HEK293 (cell line): ENCODE data around the gene SIMC1.
"Not testable (repeated sequence)": the region's sequence is repeated elsewhere in the genome, so short reads cannot be mapped to it uniquely, and the experiment has no call there.

Experiments used
- CTCF ChIA-PET: fragments of 350-600 bp; formaldehyde crosslinking; extraction: SDS; loops from one replicate; lab custom pipeline; 2021; ENCODE audit warnings: antibody characterized with exemption; lab: Yijun Ruan, JAX
- POLR2A ChIA-PET: fragments of 300-600 bp; formaldehyde crosslinking; extraction: SDS; loops from one replicate; lab custom pipeline; 2020; ENCODE audit warnings: antibody characterized with exemption, inconsistent platforms; lab: Yijun Ruan, JAX
- H3K27ac ChIP-seq: fragments of 200-500 bp; sonication (Bioruptor generic); 2 replicates; pipeline ENCODE4 v1.5.1; 2014; ENCODE audit warnings: low read depth, low read length, control low read depth, inconsistent platforms; ENCODE audit errors: extremely low read depth
- H3K36me3 ChIP-seq, 2 experiments: fragments of 200-500 bp in 1 of 2; sonication (Bioruptor generic) in 1 of 2; 1 replicate in 1 of 2; 2 replicates in 1 of 2; pipeline ENCODE4 v1.5.1; 2014 to 2017; ENCODE audit warnings: inconsistent platforms in 2 of 2, low read length in 2 of 2; ENCODE audit not compliant: control insufficient read depth in 2 of 2, insufficient read depth in 1 of 2
- H3K4me1 ChIP-seq: fragments of 200-500 bp; sonication (Bioruptor generic); 2 replicates; pipeline ENCODE4 v1.5.1; 2014; ENCODE audit warnings: mild to moderate bottlenecking, low read length, inconsistent platforms; ENCODE audit not compliant: control insufficient read depth, insufficient read depth
- H3K4me3 ChIP-seq: 2 replicates; pipeline ENCODE4 v1.5.1; 2011; ENCODE audit warnings: low read depth, mild to moderate bottlenecking, control low read depth, low read length, moderate library complexity
- H3K9me3 ChIP-seq: fragments of 200-500 bp; sonication (Bioruptor generic); 2 replicates; pipeline ENCODE4 v1.5.1; 2014; ENCODE audit warnings: low read depth, low read length, inconsistent platforms; ENCODE audit not compliant: control insufficient read depth, insufficient read depth
- CTCF ChIP-seq: fragments of 450-650 bp; formaldehyde crosslinking; IDR thresholded peaks from 2 replicates; pipeline ENCODE4 v1.5.1; 2016; ENCODE audit warnings: missing biosample characterization, missing genetic modification characterization
- ZBTB17 ChIP-seq: fragments of 450-650 bp; formaldehyde crosslinking; IDR thresholded peaks from 2 replicates; pipeline ENCODE4 v1.5.1; 2016; ENCODE audit warnings: missing biosample characterization, missing genetic modification characterization
- ZNF529 ChIP-seq: fragments of 450-650 bp; formaldehyde crosslinking; IDR thresholded peaks from 2 replicates; pipeline ENCODE4 v1.5.1; 2017; ENCODE audit warnings: missing genetic modification characterization, missing biosample characterization; ENCODE audit not compliant: insufficient replicate concordance
- ZNF654 ChIP-seq: fragments of 450-650 bp; formaldehyde crosslinking; IDR thresholded peaks from 2 replicates; pipeline ENCODE4 v1.5.1; 2016; ENCODE audit warnings: low read depth, missing biosample characterization, missing genetic modification characterization

SIMC1 gene

GRCh38 chr5:176235155-176235554 lies 3.1 kb upstream of the SIMC1 start:
- POLR2A ChIA-PET, H3K27ac ChIP-seq, H3K36me3 ChIP-seq, H3K9me3 ChIP-seq, H3K4me1 ChIP-seq, H3K4me3 ChIP-seq: not testable (repeated sequence)
- TF ChIP-seq CTCF (tag by site-specific recombination) = peak; percentile 18; the same call in 1 of the 2 replicates
- peak; percentile 60 for TF ChIP-seq ZNF654 (tag by site-specific recombination)
- peak; percentile 34 for TF ChIP-seq ZBTB17 (tag by site-specific recombination)
- CTCF ChIA-PET = interaction anchor here (0.5 to 1.1 kb wide), 3 partner anchors 76 to 381 kb away, joined by 3 read pairs; no protein-coding TSS in a partner anchor

- CTCF ChIA-PET, POLR2A ChIA-PET, H3K27ac ChIP-seq, H3K9me3 ChIP-seq, H3K4me3 ChIP-seq, H3K36me3 ChIP-seq, H3K4me1 ChIP-seq: not testable (repeated sequence)
Observed at GRCh38 chr5:176238645-176239283, 540 bp downstream of the SIMC1 start.

- H3K4me1 ChIP-seq, H3K9me3 ChIP-seq, H3K27ac ChIP-seq, H3K36me3 ChIP-seq, CTCF ChIA-PET, H3K4me3 ChIP-seq, POLR2A ChIA-PET: not testable (repeated sequence)
Observed at GRCh38 chr5:176239304-176239703, 1.1 kb downstream of the SIMC1 start.

- H3K9me3 ChIP-seq, H3K4me1 ChIP-seq, CTCF ChIA-PET, POLR2A ChIA-PET, H3K36me3 ChIP-seq, H3K4me3 ChIP-seq, H3K27ac ChIP-seq: not testable (repeated sequence)
Observed at GRCh38 chr5:176244318-176244717, 6.1 kb downstream of the SIMC1 start.

- POLR2A ChIA-PET, H3K36me3 ChIP-seq, H3K9me3 ChIP-seq, H3K27ac ChIP-seq, H3K4me1 ChIP-seq, H3K4me3 ChIP-seq, CTCF ChIA-PET: not testable (repeated sequence)
Observed at GRCh38 chr5:176245074-176245473, 6.8 kb downstream of the SIMC1 start.

GRCh38 chr5:176245489-176245888 lies 7.3 kb downstream of the SIMC1 start:
- H3K4me1 ChIP-seq, H3K27ac ChIP-seq, H3K9me3 ChIP-seq, H3K36me3 ChIP-seq, POLR2A ChIA-PET, H3K4me3 ChIP-seq, CTCF ChIA-PET: not testable (repeated sequence)

- CTCF ChIA-PET, H3K9me3 ChIP-seq: not testable (repeated sequence)
- peak; percentile 71 for TF ChIP-seq ZNF529 (tag by site-specific recombination)
- TF ChIP-seq, all 188 proteins: peak for 1; not testable (repeated sequence) for 187
Observed at GRCh38 chr5:176250691-176251090, 12.5 kb downstream of the SIMC1 start.

GRCh38 chr5:176252171-176252570 lies 13.9 kb downstream of the SIMC1 start:
- H3K4me1 ChIP-seq, H3K9me3 ChIP-seq, POLR2A ChIA-PET, CTCF ChIA-PET, H3K36me3 ChIP-seq, H3K27ac ChIP-seq, H3K4me3 ChIP-seq: not testable (repeated sequence)

More at GRCh38 chr5:176250691-176251090, 12.5 kb downstream of the SIMC1 start:
- H3K4me1 ChIP-seq, POLR2A ChIA-PET, H3K36me3 ChIP-seq, H3K27ac ChIP-seq, H3K4me3 ChIP-seq: not testable (repeated sequence)

GRCh38 chr5:176253370-176254065 lies 15.3 kb downstream of the SIMC1 start:
- H3K4me3 ChIP-seq, H3K36me3 ChIP-seq, CTCF ChIA-PET, H3K9me3 ChIP-seq, H3K4me1 ChIP-seq, H3K27ac ChIP-seq, POLR2A ChIA-PET: not testable (repeated sequence)
